Measurements from ENCODE around the gene MMD.

The MMD gene

GRCh38 chr17:55366020-55366481 is 55.6 kb downstream of the MMD start:
- no peak overlapping the region for H3K4me3 Mint-ChIP-seq
- H3K9me3 Mint-ChIP-seq, result peaks cover 3% of the 10 kb centered on the region
- H3K27ac Mint-ChIP-seq, result no peak overlapping the region
- ATAC-seq (no peak), DNase-seq (ENCODE audit: low spot score in 2 of 2) (no peak)
- H3K36me3 Mint-ChIP-seq, result no peaks in the 10 kb centered on the region
- peaks cover 6% of the 10 kb centered on the region for H3K4me1 Mint-ChIP-seq

- H3K4me1 Mint-ChIP-seq, result no peaks in the 10 kb centered on the region
- H3K36me3 Mint-ChIP-seq, result no peaks in the 10 kb centered on the region
- no peak overlapping the region for H3K27ac Mint-ChIP-seq
- DNase-seq (ENCODE audit: low spot score in 2 of 2) (no peak), ATAC-seq (no peak)
- peaks cover 6% of the 10 kb centered on the region for H3K9me3 Mint-ChIP-seq
- H3K4me3 Mint-ChIP-seq, result no peak overlapping the region
Observed at GRCh38 chr17:55363033-55363432, 58.6 kb downstream of the MMD start.

- no peak overlapping the region for H3K4me3 Mint-ChIP-seq
- peaks cover 6% of the 10 kb centered on the region for H3K4me1 Mint-ChIP-seq
- ATAC-seq (no peak), DNase-seq (ENCODE audit: low spot score in 2 of 2) (no peak)
- no peaks in the 10 kb centered on the region for H3K36me3 Mint-ChIP-seq
- peaks cover 6% of the 10 kb centered on the region for H3K9me3 Mint-ChIP-seq
- H3K27ac Mint-ChIP-seq, result no peak overlapping the region
Observed at GRCh38 chr17:55360971-55361370, 60.7 kb downstream of the MMD start.

GRCh38 chr17:55356434-55357328 is 65.0 kb downstream of the MMD start:
- DNase-seq (ENCODE audit: low spot score in 2 of 2), result peak; percentile 55 to 81
- Mint-ChIP-seq H3K36me3 (no peaks in the 10 kb centered on the region), H3K27ac (no peak overlapping the region), H3K9me3 (peaks cover 6% of the 10 kb centered on the region), H3K4me3 (no peak overlapping the region), H3K4me1 (peaks cover 6% of the 10 kb centered on the region)
- peak; percentile 89 for ATAC-seq

- Mint-ChIP-seq H3K4me1 (peaks cover 6% of the 10 kb centered on the region), H3K36me3 (no peaks in the 10 kb centered on the region), H3K4me3 (no peak overlapping the region), H3K27ac (no peak overlapping the region), H3K9me3 (no peaks in the 10 kb centered on the region)
- DNase-seq (ENCODE audit: low spot score in 2 of 2) (no peak), ATAC-seq (no peak)
Observed at GRCh38 chr17:55354941-55355340, 66.7 kb downstream of the MMD start.

GRCh38 chr17:55354010-55354409 is 67.6 kb downstream of the MMD start:
- DNase-seq (ENCODE audit: low spot score in 2 of 2) (no peak), ATAC-seq (no peak)
- Mint-ChIP-seq H3K4me3 (no peak overlapping the region), H3K27ac (no peak overlapping the region), H3K36me3 (no peaks in the 10 kb centered on the region), H3K4me1 (peaks cover 8% of the 10 kb centered on the region), H3K9me3 (no peaks in the 10 kb centered on the region)

GRCh38 chr17:55351226-55351625 is 70.4 kb downstream of the MMD start:
- no peak overlapping the region for H3K27ac Mint-ChIP-seq
- no peaks in the 10 kb centered on the region for H3K36me3 Mint-ChIP-seq
- H3K9me3 Mint-ChIP-seq, result peaks cover 3% of the 10 kb centered on the region
- H3K4me1 Mint-ChIP-seq, result peaks cover 8% of the 10 kb centered on the region
- DNase-seq (ENCODE audit: low spot score in 2 of 2) (no peak), ATAC-seq (no peak)
- H3K4me3 Mint-ChIP-seq, result no peak overlapping the region

- ATAC-seq (no peak), DNase-seq (ENCODE audit: low spot score in 2 of 2) (no peak)
- Mint-ChIP-seq H3K4me1 (peaks cover 9% of the 10 kb centered on the region), H3K36me3 (no peaks in the 10 kb centered on the region), H3K4me3 (no peak overlapping the region), H3K27ac (no peak overlapping the region), H3K9me3 (peaks cover 3% of the 10 kb centered on the region)
Observed at GRCh38 chr17:55350825-55351205, 70.8 kb downstream of the MMD start.

- Mint-ChIP-seq H3K27ac (no peak overlapping the region), H3K4me3 (no peak overlapping the region), H3K4me1 (peaks cover 25% of the 10 kb centered on the region), H3K9me3 (peaks cover 5% of the 10 kb centered on the region), H3K36me3 (no peaks in the 10 kb centered on the region)
- no peak for ATAC-seq
- DNase-seq (ENCODE audit: low spot score in 2 of 2), result no peak
Observed at GRCh38 chr17:55348749-55349354, 72.8 kb downstream of the MMD start.

GRCh38 chr17:55347341-55347740 is 74.3 kb downstream of the MMD start:
- no peak overlapping the region for H3K27ac Mint-ChIP-seq

GRCh38 chr17:55346658-55347057 is 75.0 kb downstream of the MMD start:
- no peak overlapping the region for H3K4me3 Mint-ChIP-seq
- H3K9me3 Mint-ChIP-seq, result peaks cover 5% of the 10 kb centered on the region
- no peak for DNase-seq (ENCODE audit: low spot score in 2 of 2)
- peaks cover 44% of the 10 kb centered on the region for H3K4me1 Mint-ChIP-seq
- no peak overlapping the region for H3K27ac Mint-ChIP-seq
- no peaks in the 10 kb centered on the region for H3K36me3 Mint-ChIP-seq
- ATAC-seq, result no peak

More at GRCh38 chr17:55347341-55347740, 74.3 kb downstream of the MMD start:
- DNase-seq (ENCODE audit: low spot score in 2 of 2), result no peak
- Mint-ChIP-seq H3K9me3 (peaks cover 5% of the 10 kb centered on the region), H3K4me3 (no peak overlapping the region), H3K4me1 (peaks cover 40% of the 10 kb centered on the region), H3K36me3 (no peaks in the 10 kb centered on the region)
- no peak for ATAC-seq

GRCh38 chr17:55345132-55345531 is 76.5 kb downstream of the MMD start:
- Mint-ChIP-seq H3K4me3 (peak overlapping the region; percentile 36), H3K4me1 (peaks cover 55% of the 10 kb centered on the region), H3K9me3 (peaks cover 5% of the 10 kb centered on the region), H3K27ac (peak overlapping the region; percentile 76), H3K36me3 (no peaks in the 10 kb centered on the region)
- DNase-seq (ENCODE audit: low spot score in 2 of 2) (no peak), ATAC-seq (no peak)

- ATAC-seq, result peak; percentile 93
- Mint-ChIP-seq H3K9me3 (peaks cover 5% of the 10 kb centered on the region), H3K4me3 (peak overlapping the region; percentile 36), H3K36me3 (no peaks in the 10 kb centered on the region), H3K27ac (peak overlapping the region; percentile 76), H3K4me1 (peaks cover 60% of the 10 kb centered on the region)
- peak; percentile 17 to 60 for DNase-seq (ENCODE audit: low spot score in 2 of 2)
Observed at GRCh38 chr17:55344514-55344997, 77.1 kb downstream of the MMD start.

- H3K9me3 Mint-ChIP-seq, result peaks cover 5% of the 10 kb centered on the region
- H3K4me3 Mint-ChIP-seq, result peak overlapping the region; percentile 36
- ATAC-seq, result no peak
- peak overlapping the region; percentile 76 for H3K27ac Mint-ChIP-seq
- H3K4me1 Mint-ChIP-seq, result peaks cover 61% of the 10 kb centered on the region
- no peak for DNase-seq (ENCODE audit: low spot score in 2 of 2)
- no peaks in the 10 kb centered on the region for H3K36me3 Mint-ChIP-seq
Observed at GRCh38 chr17:55343900-55344513, 77.6 kb downstream of the MMD start.

- ATAC-seq, result no peak
Observed at GRCh38 chr17:55342800-55343585, 78.6 kb downstream of the MMD start.

More at GRCh38 chr17:55342800-55343585, 78.6 kb downstream of the MMD start:
- H3K4me1 Mint-ChIP-seq, result peaks cover 54% of the 10 kb centered on the region
- no peaks in the 10 kb centered on the region for H3K36me3 Mint-ChIP-seq
- no peak overlapping the region for H3K4me3 Mint-ChIP-seq
- peak overlapping the region; percentile 76 for H3K27ac Mint-ChIP-seq
- DNase-seq (ENCODE audit: low spot score in 2 of 2), result no peak
- H3K9me3 Mint-ChIP-seq, result peaks cover 5% of the 10 kb centered on the region

Measured in stimulated activated effector memory CD8-positive, alpha-beta T cell treated with anti-CD3 and anti-CD28 coated beads, Interleukin-12 subunit alpha, Interleukin-12 subunit beta, amount 100 ng/mL, for 72 hours (primary cell).